ENCODE results near the gene SH2D3A.
"Not testable (repeated sequence)": the region's sequence is repeated elsewhere in the genome, so short reads cannot be mapped to it uniquely, and the experiment has no call there.

SH2D3A gene

DNA sequence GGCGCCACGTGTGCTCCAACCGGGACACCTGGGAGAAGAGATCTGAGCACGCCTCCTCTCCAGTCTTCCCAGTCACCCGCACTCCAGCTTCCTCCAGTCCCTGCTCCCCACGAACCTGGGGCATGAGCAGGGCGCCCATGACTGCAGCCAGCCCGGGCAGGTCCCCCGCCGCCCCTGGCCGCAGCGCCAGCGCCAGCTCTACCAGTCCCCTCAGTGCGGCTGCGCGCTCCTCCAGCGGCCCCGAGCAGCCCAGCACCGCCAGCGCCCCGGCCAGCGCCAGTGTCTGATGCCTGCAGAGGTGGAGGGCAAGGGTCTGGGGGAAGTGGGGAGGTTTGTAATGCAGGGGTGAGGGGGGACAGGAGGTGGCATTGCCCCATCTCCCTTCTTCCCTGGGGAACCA is 13.1 kb downstream of the SH2D3A start:
- no peaks in the 10 kb centered on the region for H3K9me3 Mint-ChIP-seq
- peak overlapping the region; percentile 95 for H3K4me3 Mint-ChIP-seq
- peak overlapping the region; percentile 96 for H3K27ac Mint-ChIP-seq
- H3K4me1 Mint-ChIP-seq, result peaks cover 40% of the 10 kb centered on the region
- H3K27me3 Mint-ChIP-seq, result no peaks in the 10 kb centered on the region
- H3K36me3 Mint-ChIP-seq, result peaks cover 57% of the 10 kb centered on the region
- ATAC-seq, result no peak

DNA sequence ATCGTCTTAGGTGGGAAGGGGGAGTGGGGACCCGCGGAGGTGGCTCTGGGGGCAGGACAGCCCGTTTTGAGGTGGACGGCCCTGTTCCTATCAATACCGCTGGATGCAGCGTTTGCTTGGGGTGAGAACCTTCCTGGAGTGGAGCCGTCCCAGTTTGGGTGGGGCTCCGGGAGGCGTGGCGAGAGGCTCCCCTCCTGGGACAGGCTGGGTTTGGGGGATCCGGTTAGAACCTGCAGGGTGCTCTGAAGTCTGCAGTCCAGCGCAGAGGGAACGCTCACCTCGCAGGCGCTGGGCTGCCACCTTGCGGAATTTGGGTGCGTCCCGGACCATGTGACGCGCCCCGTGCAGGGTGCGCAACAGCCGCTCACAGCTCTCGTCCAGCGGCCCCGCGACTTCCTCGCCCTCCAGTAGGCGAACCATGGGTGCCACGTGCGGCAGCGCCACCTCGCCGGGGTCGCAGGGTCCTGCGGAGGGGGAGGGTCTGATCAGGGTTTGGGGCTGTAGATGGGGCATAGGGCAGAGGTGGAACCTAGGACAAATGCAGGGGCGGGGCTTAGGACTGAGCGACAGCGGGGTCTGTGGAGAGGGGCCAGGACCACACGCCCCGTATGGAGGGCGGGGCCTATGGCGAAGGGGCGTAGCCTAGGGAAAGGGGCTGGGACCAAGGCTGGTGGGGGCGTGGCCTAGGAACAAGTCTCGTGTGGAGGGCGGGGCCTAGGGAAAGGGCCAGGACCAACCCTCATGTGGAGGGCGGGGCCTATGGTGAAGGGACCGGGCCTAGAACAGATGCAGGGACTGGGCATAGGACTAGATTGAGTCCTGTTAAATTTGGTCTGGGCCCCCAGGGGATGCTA is 13.8 kb downstream of the SH2D3A start:
- peak overlapping the region; percentile 96 for H3K27ac Mint-ChIP-seq
- H3K27me3 Mint-ChIP-seq, result no peaks in the 10 kb centered on the region
- peaks cover 53% of the 10 kb centered on the region for H3K36me3 Mint-ChIP-seq
- peaks cover 40% of the 10 kb centered on the region for H3K4me1 Mint-ChIP-seq
- peak; percentile 94 for ATAC-seq
- no peaks in the 10 kb centered on the region for H3K9me3 Mint-ChIP-seq
- peak overlapping the region; percentile 95 for H3K4me3 Mint-ChIP-seq

DNA sequence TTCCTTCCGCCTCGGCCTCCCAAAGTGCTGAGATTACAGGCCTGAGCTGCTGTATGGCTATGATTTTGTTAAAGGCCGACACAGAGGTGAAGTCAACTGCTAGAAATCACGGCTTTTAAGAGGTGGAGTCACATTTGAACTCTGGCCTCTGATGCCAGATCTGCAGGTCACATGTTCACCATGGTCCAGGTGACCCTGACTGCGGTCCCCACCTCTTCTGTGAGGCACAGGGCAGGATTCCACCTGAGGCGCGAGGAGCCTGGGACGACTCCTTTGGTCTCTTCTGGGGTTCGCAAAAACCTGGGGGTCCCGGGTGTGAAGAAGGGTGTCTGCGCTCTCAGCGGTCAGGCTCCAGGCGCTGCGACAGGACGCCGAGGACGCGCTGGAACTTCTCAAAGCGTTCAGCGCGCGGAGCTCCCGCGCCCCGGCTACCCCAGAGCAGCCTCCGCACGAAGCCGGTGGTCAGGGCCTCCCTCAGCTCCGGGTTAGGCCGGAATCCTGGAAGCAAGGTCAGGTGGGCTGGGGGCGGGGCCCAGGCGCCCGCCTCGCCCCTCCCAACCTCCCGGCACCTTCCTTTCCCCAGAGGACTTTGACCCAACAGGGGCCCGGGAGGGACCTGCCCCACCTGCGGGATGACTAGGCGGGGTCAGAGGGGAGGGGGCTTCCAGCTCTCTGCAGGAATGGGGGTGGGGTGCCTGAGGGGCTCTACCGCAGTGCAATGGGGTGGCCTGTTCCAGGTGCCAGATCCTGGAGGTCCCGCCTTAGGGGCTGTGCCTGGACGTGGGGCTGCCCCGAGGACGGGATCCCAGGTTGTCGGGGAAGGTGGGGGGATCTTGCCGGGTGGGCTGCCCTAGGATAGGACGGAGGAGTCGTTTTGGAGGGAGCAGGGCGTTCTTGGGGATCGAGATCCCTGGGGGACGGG is 14.7 kb downstream of the SH2D3A start:
- Mint-ChIP-seq H3K4me3 (peak overlapping the region; percentile 95), H3K4me1 (peaks cover 33% of the 10 kb centered on the region)

DNA sequence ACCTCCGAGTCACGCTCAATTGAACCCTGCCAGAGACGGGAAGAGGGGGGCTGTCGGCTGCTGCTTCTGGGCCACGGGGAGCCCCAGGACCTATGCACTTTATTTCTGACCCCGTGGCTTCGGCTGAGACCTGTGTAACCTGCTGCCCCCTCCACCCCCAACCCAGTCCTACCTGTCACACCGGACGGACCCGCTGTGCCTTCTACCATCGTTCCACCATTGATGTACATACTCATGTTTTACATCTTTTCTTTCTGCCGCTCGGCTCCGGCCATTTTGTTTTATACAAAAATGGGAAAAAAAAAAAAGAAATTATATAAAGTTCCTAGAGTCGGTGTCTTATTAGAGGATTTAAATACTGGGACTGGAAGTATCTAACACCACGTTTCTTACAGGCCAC is 16.0 kb downstream of the SH2D3A start:
- Mint-ChIP-seq H3K9me3 (no peaks in the 10 kb centered on the region), H3K4me3 (no peak overlapping the region), H3K27ac (no peak overlapping the region), H3K27me3 (no peaks in the 10 kb centered on the region), H3K36me3 (peaks cover 62% of the 10 kb centered on the region), H3K4me1 (peaks cover 24% of the 10 kb centered on the region)
- no peak for ATAC-seq

More for the DNA sequence above, 14.7 kb downstream of the SH2D3A start:
- no peaks in the 10 kb centered on the region for H3K27me3 Mint-ChIP-seq
- no peak for ATAC-seq
- peaks cover 54% of the 10 kb centered on the region for H3K36me3 Mint-ChIP-seq
- no peaks in the 10 kb centered on the region for H3K9me3 Mint-ChIP-seq
- H3K27ac Mint-ChIP-seq, result peak overlapping the region; percentile 96

DNA sequence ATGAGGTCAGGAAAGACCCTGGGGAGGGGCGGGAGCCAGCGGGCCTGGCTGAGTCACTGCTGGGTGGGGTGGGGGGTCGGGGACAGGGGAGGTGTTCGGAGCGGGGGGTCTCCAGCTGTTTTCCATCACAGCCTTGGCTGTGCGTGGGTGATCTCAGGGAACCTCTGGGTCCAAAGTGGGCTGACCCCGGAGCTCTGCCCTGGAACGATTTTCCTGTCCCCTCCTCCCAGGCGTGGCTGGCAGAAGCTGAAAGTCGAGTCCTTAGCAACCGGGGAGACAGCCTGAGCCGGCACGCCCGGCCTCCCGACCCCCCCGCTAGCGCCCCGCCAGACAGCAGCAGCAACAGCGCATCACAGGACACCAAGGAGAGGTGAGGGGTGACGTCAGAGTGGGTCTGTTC is 17.2 kb downstream of the SH2D3A start:
- H3K4me1 Mint-ChIP-seq, result peaks cover 29% of the 10 kb centered on the region
- ATAC-seq, result no peak
- H3K27ac Mint-ChIP-seq, result peak overlapping the region; percentile 17
- no peak overlapping the region for H3K4me3 Mint-ChIP-seq
- H3K9me3 Mint-ChIP-seq, result no peaks in the 10 kb centered on the region
- H3K36me3 Mint-ChIP-seq, result peaks cover 73% of the 10 kb centered on the region
- no peaks in the 10 kb centered on the region for H3K27me3 Mint-ChIP-seq

DNA sequence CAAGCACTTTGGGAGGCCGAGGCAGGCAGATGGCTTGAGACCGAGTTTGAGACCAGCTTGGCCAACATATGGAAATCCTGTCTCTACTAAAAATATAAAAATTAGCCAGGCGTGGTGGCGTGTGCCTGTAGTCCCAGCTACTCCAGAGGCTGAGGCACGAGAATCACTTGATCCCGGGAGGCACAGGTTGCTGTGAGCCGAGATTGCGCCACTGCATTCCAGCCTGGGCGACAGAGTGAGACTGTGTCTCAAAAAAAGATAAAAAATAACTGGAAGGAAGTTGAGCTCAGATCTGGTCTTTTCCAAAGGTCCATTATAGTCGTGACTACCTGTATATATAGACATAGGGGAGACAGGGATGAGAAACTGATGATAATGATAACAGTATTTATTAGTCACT is 18.7 kb downstream of the SH2D3A start:
- not testable (repeated sequence) for H3K27me3 Mint-ChIP-seq, H3K4me3 Mint-ChIP-seq, H3K27ac Mint-ChIP-seq, H3K9me3 Mint-ChIP-seq, ATAC-seq
- peaks cover 74% of the 10 kb centered on the region for H3K36me3 Mint-ChIP-seq
- H3K4me1 Mint-ChIP-seq, result peaks cover 24% of the 10 kb centered on the region

DNA sequence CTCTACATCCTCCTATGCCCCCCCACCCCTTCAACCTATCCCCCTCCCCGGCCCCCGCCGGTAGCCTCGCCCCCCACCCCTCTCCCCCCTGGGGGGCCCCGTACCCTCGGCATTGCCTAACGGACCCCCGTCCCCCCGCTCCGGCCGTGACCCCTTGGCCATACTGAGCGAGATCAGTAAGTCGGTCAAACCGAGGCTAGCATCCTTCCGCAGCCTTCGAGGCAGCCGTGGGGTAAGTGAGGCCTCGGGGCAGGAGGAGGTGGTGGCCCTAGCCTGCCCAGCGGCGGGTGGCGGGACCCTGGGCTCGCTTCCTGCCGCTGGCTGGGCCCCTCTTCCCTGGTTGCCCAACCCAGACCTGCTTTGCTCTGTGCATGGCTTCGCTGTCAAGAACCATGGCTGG is 21.3 kb downstream of the SH2D3A start:
- no peak overlapping the region for H3K4me3 Mint-ChIP-seq
- peaks cover 75% of the 10 kb centered on the region for H3K36me3 Mint-ChIP-seq
- H3K27ac Mint-ChIP-seq, result no peak overlapping the region
- H3K27me3 Mint-ChIP-seq, result no peaks in the 10 kb centered on the region
- no peaks in the 10 kb centered on the region for H3K9me3 Mint-ChIP-seq
- peaks cover 19% of the 10 kb centered on the region for H3K4me1 Mint-ChIP-seq
- ATAC-seq, result no peak

DNA sequence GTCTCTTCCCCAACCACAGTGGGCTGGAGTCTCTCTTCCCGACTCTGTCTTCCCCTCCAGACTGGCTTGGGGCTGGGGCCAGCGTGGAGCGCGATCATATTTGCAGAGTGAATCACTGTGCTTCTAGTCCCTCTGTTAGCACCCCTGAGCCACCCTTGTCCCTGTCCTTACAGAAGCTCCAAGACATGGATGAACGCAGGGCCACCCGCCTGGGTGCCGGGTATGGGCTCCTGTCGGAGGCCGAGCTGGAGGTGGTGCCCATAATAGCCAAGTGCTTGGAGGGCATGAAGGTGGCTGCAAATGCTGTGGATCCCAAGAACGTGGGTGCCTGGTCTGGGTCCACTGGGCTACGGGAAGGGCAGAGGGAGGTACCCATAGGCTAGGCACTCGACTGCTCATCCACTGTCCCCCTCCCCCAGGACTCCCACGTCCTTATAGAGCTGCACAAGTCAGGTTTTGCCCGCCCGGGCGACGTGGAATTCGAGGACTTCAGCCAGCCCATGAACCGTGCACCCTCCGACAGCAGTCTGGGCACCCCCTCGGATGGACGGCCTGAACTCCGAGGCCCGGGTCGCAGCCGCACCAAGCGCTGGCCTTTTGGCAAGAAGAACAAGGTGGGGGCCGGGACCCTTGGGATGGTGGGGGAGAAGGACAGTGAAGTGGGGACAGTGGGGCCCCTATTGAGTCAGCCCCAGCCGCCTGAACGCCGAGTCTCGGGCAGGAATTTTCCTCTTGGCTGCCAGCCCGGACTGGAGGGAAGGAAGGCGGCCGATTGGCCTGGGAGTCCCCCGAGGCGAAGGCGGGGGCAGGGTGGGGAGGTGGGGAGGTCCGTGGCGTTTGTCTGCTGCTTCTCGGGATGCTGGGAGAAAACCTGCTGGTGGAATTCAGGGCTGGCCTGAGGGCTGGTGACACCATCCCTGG is 22.6 kb downstream of the SH2D3A start:
- H3K4me3 Mint-ChIP-seq, result no peak overlapping the region
- no peaks in the 10 kb centered on the region for H3K27me3 Mint-ChIP-seq
- peaks cover 63% of the 10 kb centered on the region for H3K36me3 Mint-ChIP-seq
- ATAC-seq, result no peak
- peak overlapping the region; percentile 56 for H3K27ac Mint-ChIP-seq
- no peaks in the 10 kb centered on the region for H3K9me3 Mint-ChIP-seq
- peaks cover 21% of the 10 kb centered on the region for H3K4me1 Mint-ChIP-seq

DNA sequence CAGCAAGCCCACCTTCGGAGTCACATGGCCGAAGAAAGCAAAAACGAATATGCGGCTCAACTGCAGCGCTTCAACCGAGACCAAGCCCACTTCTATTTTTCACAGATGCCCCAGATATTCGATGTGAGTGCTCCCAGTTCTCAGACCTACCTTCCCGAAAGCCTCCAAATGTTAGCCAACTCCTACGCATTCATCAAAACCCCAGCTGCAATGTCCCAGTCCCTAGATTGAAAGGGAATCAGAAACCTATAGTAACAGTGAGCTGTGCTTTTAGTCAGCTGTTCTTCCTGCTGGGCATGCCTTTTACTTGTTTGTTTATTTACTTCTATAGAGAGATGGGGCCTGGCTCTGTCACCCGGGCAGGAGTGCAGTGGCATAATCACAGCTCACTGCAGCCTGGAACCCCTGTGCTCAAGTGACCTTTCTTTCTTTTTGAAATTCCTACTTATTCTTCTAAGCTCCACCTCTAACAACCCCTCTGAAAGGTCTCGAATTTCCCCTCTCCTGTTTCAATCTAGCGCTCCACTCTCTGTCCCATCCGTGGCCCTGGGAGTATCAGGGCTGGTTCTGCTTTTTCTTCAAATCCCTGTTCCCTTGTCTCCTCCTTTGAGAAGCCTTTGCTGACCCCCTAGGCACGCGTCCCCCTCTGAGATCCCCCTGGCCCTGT is 23.4 kb downstream of the SH2D3A start:
- H3K36me3 Mint-ChIP-seq, result peaks cover 58% of the 10 kb centered on the region
- no peaks in the 10 kb centered on the region for H3K9me3 Mint-ChIP-seq
- H3K4me3 Mint-ChIP-seq, result no peak overlapping the region
- ATAC-seq, result no peak
- H3K27me3 Mint-ChIP-seq, result no peaks in the 10 kb centered on the region
- H3K27ac Mint-ChIP-seq, result peak overlapping the region; percentile 56
- H3K4me1 Mint-ChIP-seq, result peaks cover 27% of the 10 kb centered on the region

DNA sequence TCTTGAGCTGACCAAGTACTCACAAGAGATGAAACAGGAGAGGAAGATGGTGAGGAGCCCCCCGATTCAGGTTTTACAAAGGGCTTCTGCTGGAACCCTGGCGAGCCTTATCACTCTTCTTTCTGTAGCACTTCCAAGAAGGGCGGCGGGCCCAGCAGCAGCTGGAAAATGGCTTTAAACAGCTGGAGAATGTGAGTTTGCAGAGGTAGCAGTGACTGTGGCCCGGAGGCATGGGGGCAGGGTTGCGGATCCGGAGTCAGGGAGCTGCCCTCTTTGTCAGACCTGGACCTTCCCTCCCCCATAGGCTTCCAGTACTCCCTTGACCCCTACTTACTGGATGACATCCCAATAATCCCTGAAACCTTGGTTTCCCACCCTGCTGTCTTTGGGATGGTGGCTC is 24.2 kb downstream of the SH2D3A start:
- H3K4me3 Mint-ChIP-seq, result no peak overlapping the region
- no peak for ATAC-seq
- H3K9me3 Mint-ChIP-seq, result no peaks in the 10 kb centered on the region
- no peaks in the 10 kb centered on the region for H3K27me3 Mint-ChIP-seq
- H3K4me1 Mint-ChIP-seq, result peaks cover 35% of the 10 kb centered on the region
- H3K36me3 Mint-ChIP-seq, result peaks cover 54% of the 10 kb centered on the region
- no peak overlapping the region for H3K27ac Mint-ChIP-seq

DNA sequence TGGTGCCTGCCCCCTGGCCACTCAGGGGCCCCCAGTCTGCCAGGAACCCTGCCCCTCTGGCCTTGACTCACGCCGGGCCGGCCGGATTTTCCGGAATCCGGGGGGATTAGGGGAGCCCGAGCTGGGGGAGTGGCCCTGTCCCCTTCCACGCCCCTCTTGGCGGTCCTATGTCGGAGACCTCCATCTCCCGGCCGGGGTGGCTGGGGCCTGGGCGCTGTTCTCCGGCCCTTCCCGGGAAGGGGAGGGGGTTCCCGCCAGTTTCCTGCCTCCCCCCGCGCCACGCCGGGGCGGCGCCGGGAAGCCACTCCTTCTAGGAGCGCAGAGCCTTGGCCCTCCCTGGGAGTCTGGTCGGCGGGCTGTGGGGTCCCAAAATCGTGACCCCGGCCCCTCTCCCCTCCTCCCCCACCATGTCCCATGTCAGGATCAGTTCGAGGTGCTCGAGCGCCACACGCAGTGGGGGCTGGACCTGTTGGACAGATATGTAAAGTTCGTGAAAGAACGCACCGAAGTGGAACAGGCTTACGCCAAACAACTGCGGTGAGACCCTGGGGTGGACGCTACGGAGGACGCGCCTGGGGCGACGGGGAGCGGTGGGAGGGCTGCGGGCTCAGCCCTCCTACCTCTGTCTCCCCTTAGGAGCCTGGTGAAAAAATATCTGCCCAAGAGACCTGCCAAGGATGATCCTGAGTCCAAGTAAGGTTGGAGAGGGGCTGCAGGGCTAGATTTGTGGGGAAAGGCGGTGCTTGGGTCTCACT is 26.5 kb downstream of the SH2D3A start:
- Mint-ChIP-seq H3K4me3 (peak overlapping the region; percentile 89), H3K36me3 (peaks cover 38% of the 10 kb centered on the region), H3K27ac (peak overlapping the region; percentile 91), H3K27me3 (no peaks in the 10 kb centered on the region), H3K9me3 (no peaks in the 10 kb centered on the region), H3K4me1 (peaks cover 50% of the 10 kb centered on the region)
- peak; percentile 3 for ATAC-seq

DNA sequence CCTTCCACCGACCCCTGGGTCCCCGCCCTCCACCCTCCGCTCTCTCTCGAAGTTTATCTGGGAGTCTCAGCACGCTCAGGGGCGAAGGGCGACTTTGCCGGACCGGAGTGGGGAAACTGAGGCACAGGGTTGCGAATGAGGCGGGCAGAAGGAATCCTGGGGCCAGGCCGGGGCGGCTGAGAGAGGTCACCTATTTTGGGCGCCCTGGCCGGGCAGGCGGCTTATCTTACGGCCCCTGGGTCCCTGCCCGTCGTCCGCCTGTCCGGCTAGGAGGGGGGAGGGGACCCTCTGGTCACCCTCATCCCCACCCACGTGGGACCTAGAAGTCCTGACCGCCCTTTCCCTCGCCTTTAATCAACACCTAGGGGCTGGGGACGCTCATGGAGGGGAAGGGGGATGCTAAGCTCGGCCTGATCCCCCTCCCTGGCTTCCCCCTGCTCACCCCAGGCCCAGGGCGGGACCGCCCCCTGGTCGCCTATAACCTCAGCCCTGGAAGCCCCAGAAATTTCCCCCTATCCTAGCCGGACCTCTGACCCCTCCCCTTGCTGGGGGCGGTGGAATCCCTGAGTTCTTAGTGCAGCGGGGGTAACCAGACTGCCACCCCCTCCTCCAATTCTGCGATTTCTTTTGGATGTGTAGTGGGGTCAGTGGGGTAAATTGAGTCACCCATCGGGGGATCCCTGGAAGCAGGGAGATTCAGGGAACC is 27.2 kb downstream of the SH2D3A start:
- peaks cover 31% of the 10 kb centered on the region for H3K36me3 Mint-ChIP-seq
- ATAC-seq, result no peak
- peak overlapping the region; percentile 89 for H3K4me3 Mint-ChIP-seq
- no peaks in the 10 kb centered on the region for H3K9me3 Mint-ChIP-seq
- peak overlapping the region; percentile 91 for H3K27ac Mint-ChIP-seq
- no peaks in the 10 kb centered on the region for H3K27me3 Mint-ChIP-seq
- peaks cover 49% of the 10 kb centered on the region for H3K4me1 Mint-ChIP-seq

DNA sequence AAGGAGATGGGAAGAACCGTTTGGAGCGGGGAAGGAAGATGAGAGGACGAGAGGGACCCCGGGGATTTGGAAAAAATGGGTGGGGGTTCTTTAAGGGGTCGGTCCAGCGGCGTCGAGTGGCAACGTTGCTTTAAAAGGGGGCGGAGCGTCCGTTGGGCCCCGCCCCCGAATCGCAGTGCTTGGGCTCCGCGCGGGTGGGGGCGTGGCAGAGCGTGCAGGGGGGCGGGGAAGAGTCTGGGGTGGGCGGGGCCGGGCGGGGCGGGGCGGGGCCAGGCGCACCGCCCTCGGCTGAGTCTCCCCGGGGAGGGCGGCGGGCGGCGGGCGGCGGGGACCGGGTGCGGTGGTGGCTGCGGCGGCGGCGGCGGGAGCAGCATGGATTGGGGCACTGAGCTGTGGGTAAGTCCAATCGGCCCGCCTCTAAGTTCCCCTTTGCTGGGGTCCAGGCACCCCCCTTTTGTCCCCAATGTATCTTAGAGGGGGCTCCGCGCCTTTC is 27.8 kb downstream of the SH2D3A start, which contains the start of gene TRIP10:
Gene TRIP10, plus strand, starts transcription at position 291 of the 493 bp plus-strand sequence. Its CDS starts 82 bp downstream, at position 373.
- Mint-ChIP-seq H3K4me3 (peak within 1 kb of the TSS; percentile 92), H3K36me3 (peaks cover 30% of the 10 kb centered on the region), H3K4me1 (peaks cover 51% of the 10 kb centered on the region), H3K27me3 (no peaks in the 10 kb centered on the region), H3K27ac (peak within 1 kb of the TSS; percentile 91), H3K9me3 (no peaks in the 10 kb centered on the region)
- peak; percentile 10 for ATAC-seq

Measured in stimulated activated memory B cell treated with anti-CD40 and anti-IgM and Interleukin-4, amounts not matched to agents 10 μg/mL and 1 μg/mL and 100 μg/mL, for 72 hours (primary cell).